HEK293T (cell line): Measurements from ENCODE around the gene CDHR1.

ENCODE experiments used
- ARNT ChIP-seq: fragments of 450-650 bp; IDR thresholded peaks from 2 replicates; pipeline ENCODE4 v1.6.1; 2017; ENCODE audit warnings: mild to moderate bottlenecking
- FOXK2 ChIP-seq: fragments of 450-650 bp; IDR thresholded peaks from 2 replicates; pipeline ENCODE4 v1.6.1; 2016; ENCODE audit warnings: mild to moderate bottlenecking
- LEF1 ChIP-seq: fragments of 450-650 bp; IDR thresholded peaks from 2 replicates; pipeline ENCODE4 v1.6.1; 2017; ENCODE audit warnings: mild to moderate bottlenecking, borderline replicate concordance

DNA sequence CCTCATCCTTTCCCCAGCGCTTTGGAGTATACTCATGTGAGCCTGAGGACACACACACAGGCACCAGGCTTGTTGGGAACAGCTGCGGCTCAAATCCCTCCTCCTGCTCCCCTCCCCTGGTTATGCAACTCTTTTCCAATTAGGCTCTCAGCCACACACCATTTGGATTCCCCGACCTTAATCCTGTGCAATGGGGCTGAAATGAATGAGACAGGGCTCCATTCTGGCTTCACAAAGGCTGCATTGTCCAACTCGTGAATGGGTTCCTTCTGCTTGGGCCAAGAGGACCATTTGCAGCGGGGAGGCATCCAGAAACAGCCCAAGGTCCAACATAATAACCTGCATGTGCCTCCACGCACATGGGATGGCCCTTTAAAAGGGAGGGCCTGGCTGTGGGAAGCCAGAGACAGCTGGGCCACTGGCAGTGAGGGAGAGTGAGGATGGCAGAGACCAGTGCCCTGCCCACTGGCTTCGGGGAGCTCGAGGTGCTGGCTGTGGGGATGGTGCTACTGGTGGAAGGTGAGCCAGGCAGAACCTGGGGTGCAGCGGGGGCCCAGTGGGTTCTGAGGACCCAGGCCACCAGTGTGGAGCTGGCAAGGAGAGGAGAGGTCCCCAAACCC, 50.4 kb downstream of the CDHR1 start, which contains the start of gene RGR:
- TF ChIP-seq ARNT (no peak), FOXK2 (no peak), LEF1 (no peak)
